Amniotic epithelial cell (primary cell): ENCODE data around the gene TIGD4.

Source experiments
- DNase-seq: peaks from one replicate; pipeline ENCODE4 v3.0.0-alpha.2; 2010; ENCODE audit warnings: low read depth

Gene TIGD4

GRCh38 chr4:152779513-152780266 is at the start of gene TIGD4, which contains the start of gene ARFIP1:
Gene TIGD4, minus strand, starts transcription at chr4:152779730. Its CDS starts 8,726 bp downstream, at chr4:152771004.
Gene ARFIP1, plus strand, starts transcription at chr4:152779954. Its CDS starts 49,680 bp downstream, at chr4:152829634.
- DNase-seq = peak; percentile 97

- no peak for DNase-seq
Measured at GRCh38 chr4:152828122-152828521, 48.6 kb upstream of the TIGD4 start.

- DNase-seq = no peak
Measured at GRCh38 chr4:152825336-152825735, 45.8 kb upstream of the TIGD4 start.

- no peak for DNase-seq
Measured at GRCh38 chr4:152824561-152824960, 45.0 kb upstream of the TIGD4 start.

DNA sequence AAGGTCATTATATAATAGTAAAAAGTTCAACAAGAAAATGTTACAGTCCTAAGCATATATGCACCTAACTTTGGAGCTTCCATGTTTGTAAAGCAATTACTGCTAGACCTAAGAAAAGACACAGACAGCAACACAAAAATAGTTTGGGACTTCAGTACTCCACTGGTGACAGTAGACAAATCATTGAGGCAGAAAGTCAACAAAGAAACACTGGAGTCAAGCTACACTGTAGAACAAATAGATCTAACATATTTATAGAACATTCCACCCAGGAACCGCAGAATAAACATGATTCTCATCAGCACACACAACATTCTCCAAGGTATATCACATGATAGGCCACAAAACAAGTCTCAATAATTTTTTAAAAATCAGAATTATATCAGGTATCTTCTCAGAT is 42.8 kb upstream of the TIGD4 start:
- no peak for DNase-seq

- no peak for DNase-seq
Measured at GRCh38 chr4:152820073-152820472, 40.5 kb upstream of the TIGD4 start.

- DNase-seq = no peak
Measured at GRCh38 chr4:152819026-152819645, 39.6 kb upstream of the TIGD4 start.

- DNase-seq = peak; percentile 16
Measured at GRCh38 chr4:152817331-152817730, 37.8 kb upstream of the TIGD4 start.

- DNase-seq = peak; percentile 89
Measured at GRCh38 chr4:152815078-152815477, 35.5 kb upstream of the TIGD4 start.

- no peak for DNase-seq
Measured at GRCh38 chr4:152810715-152811287, 31.3 kb upstream of the TIGD4 start.

DNA sequence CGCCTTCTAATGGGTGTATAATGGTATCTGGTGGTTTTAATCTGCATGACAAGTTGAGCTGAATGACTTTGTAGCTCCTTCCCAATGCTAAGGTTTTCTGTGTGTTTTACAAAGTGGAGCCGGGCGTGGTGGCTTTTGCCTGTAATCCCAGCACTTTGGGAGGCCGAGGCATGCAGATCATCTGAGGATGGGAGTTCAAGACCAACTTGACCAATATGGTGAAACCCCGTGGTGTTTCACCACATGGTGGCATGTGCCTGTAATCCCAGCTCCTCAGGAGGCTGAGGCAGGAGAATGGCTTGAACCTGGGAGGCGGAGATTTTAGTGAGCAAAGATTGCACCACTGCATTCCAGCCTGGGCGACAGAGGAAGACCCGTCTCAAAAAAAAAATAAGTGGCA is 29.1 kb upstream of the TIGD4 start:
- no peak for DNase-seq

GRCh38 chr4:152807294-152807829 is 27.8 kb upstream of the TIGD4 start:
- peak; percentile 63 for DNase-seq

- no peak for DNase-seq
Measured at GRCh38 chr4:152806501-152807125, 27.1 kb upstream of the TIGD4 start.

DNA sequence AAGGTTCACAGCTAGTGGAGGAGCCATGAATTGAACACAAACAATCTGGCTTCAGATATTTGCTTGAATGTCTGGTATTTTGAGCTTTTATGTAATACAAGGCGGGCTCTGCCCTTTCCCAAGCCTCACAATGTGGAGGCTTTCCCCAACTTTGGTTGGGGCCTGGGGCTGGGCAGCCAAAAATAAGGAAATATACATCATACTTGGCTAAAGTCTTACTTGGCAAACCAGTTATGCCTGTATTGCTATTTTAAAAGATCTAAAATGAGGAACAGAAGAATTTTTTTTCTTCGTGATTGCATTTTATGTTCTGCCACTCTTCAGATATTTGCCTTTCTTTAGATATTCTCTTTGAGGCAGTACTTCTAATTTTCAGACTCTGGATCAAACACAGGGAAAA is 26.3 kb upstream of the TIGD4 start:
- DNase-seq = no peak

DNA sequence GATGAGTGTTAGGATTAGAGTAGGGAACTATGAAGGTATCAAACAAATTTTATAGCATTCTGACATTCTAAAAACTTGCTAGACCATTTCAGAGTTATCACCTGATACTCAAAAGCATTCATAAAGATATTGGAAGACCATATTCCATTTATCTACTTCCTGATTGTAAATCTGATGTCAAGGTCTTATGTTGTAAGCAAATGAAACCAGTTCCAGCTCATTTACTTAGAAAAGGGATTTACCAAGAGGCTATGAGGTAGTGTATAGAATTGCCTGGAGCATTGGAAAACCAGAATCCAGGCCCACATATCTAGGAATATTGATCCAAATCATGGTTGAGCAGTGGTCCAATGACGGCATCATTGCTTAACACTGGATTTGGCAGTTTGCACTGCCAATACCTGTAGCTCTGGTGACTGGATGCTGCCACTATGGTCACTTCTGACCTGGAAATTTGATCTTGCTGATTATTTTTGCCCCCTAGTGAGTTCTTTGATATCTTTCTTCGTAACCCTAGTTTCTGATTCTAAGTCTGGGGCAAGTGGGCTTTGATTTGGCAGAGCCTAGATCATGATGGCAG is 25.6 kb upstream of the TIGD4 start:
- no peak for DNase-seq

DNA sequence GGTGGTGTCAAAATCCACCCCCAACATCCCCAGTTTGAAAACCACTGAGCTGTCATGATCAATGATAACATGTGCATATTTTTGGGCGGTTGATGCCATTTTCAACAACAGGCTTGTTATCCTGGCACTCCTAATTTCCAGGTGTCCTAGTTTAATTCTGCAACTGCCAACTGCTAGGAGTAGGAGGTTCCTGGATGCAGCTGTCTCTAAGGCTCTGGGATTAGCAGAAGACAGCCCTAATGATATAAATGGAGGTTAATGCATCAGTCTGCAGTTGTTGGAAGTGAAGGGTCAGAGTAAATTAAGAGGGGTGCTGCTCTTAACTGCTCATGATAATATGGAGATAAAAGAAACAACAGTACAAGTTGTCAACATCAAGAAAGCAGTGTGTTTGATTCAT is 24.0 kb upstream of the TIGD4 start:
- DNase-seq = no peak

DNA sequence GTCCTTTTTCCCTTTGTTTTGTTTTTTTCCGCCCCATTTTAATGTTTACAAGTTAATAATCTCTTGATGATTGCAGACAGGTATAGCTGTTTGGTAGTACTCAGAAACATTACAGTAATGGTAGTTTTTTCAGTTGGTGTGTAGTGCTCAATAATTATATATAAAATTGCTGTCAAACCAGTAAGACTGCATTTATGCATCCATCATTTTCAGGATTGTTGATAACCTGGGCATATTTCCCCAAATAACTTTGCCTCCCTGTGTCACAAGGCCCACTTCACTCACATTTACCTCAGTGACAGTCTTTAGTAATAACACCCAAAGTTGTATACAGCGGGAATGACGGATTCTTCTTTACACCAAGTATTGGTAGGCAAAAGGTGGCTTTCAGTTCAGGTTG is 16.4 kb upstream of the TIGD4 start:
- no peak for DNase-seq

DNA sequence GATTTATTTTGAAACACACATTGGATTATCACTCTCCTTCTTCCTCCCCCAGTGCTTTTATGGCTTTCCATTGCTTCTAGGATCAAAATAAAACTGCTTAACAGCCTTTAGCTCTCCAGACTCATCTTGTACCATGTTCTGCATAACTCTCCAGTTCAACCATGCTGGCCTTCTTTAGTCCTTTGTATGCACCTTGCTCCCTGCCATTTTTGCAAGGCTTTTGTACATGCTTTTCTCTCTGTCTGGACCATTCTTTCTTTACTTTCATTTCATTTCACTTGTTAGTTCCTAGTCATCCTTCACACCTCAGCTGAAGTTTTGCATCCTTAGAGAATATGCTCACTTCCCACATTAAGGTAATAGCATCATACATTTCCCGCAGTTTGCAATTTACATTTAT is 7.1 kb upstream of the TIGD4 start:
- no peak for DNase-seq

GRCh38 chr4:152785639-152786615 is 6.4 kb upstream of the TIGD4 start:
- no peak for DNase-seq

GRCh38 chr4:152784490-152785350 is 5.2 kb upstream of the TIGD4 start:
- DNase-seq = peak; percentile 64
